HG03139 (cell line): ENCODE results near the gene RELN.
"Not testable (repeated sequence)": the region's sequence is repeated elsewhere in the genome, so short reads cannot be mapped to it uniquely, and the experiment has no call there.

Source experiments
- ATAC-seq: cut with Tn5 transposase; IDR thresholded peaks from one replicate; pipeline ENCODE4 v1.9.1; 2021; ENCODE audit not compliant: unreplicated experiment

Gene RELN

DNA sequence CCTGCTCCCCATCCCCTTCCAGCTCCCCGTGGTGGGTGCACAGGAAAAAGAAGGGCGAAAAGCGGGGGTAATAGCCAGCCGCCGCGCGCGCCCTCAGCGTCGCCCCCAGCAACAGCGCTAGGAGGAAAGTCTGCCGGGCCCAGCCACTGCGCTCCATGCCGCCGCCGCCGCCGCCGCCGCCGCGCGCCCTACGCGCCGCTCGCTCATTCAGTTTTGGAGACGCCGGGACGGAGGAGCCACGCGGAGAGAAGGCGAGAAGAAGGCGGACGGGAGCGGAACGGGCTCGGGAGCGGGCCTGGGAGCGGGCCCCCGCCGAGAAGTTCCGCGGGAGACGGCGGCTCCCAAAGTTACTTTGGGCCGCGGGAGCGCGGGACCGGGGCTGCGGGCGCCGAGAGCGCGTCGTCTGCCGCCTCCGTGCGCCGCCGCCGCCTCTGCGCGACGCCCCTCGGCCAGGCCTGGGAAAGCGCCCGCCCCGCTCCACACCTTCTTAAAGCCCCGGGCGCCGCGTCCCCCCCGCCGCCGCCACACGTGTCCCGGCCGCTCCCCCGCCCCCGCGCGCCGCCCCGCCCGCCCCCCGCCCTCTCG is at the start of gene RELN:
RELN (minus strand) TSS at position 459 of the 585 bp plus-strand sequence; CDS start at position 157, 302 bp downstream.
- ATAC-seq, result no peak

DNA sequence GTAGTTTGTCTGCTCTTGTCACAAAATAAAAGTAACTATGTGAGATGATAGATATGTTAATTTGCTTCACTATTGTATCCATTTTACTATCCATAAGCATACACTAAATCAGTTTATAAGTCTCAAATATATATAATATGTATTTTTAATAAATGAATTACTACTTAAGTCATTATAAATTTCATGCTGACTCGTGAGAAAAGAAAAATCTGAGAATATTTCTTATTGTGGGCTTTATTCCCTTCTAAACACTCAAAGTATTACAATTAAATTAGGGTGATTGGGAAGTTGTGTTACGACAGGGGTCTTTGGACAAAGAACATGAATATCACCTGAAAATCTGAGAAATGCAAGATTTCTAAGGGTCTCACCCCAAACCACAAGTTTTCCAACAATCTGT is 48.7 kb upstream of the RELN start:
- no peak for ATAC-seq

DNA sequence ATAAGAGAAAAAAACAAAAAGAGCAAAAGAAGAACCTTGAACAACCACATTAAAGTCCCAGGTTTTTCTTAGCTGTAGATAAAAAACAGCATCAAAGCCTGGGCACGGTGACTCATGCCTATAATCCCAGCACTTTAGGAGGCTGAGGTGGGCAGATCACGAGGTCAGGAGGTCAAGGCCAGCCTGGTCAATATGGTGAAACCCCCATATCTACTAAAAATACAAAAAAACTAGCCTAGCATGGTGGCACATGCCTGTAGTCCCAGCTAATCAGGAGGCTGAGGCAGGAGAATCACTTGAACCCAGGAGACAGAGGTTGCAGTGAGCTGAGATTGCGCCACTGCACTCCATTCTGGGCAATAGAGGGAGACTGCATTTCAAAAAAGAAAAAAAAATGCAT is 47.4 kb upstream of the RELN start:
- not testable (repeated sequence) for ATAC-seq

DNA sequence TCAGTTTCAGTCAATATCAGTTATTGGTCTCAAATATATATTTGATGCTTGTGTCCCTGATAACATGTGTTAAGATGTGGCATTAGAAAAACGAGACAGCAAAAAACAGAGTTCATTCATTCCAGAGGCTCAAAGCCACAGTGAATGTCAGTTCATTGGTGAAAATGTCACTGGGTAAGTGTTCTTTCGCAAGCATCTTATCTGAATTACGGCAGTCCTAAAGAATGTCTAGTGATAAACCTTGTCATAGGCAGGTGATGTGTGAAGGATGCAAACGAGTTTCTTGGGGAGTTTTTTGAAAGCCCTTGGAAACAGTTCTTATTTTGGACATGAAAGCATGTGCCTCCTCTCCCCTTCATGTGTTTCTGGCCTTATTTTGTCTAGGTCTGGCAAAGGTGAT is 45.9 kb upstream of the RELN start:
- ATAC-seq, result no peak

DNA sequence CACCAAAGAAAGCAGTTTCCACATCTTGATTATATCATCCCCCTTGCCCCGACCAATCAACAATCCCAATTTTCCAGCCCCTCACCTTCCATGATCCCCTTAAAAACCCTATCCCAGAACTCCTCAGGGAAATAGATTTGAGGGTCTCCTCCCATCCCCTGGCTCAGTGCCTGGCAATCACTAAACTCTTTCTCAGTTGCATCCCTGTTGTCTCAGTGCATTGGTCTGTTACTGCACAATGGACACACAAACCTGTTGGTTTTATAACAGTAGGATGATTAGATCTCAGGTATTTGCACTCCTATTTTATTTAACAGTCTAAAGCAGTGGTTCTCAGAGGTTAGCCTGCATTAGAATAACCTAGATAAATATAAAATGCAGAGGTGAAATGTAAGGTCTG is 45.2 kb upstream of the RELN start:
- ATAC-seq, result no peak

DNA sequence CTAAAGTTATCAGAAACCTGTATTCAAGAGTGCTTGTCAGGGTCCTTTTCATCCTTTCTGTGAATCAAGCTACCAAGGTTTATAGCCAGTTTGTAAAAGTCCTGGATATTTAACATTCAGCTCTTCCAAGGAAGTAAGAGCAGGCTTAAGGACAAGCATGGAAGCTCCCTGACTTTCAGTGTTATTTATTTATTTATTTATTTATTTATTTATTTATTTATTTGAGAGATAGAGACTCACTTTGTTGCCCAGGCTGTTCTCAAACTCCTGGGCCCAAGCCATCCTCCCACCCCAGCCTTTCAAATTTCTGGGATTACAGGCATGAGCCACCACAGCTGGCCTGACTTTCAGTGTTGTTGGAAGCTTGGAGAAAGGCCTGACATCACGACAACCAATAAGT is 44.4 kb upstream of the RELN start:
- no peak for ATAC-seq

DNA sequence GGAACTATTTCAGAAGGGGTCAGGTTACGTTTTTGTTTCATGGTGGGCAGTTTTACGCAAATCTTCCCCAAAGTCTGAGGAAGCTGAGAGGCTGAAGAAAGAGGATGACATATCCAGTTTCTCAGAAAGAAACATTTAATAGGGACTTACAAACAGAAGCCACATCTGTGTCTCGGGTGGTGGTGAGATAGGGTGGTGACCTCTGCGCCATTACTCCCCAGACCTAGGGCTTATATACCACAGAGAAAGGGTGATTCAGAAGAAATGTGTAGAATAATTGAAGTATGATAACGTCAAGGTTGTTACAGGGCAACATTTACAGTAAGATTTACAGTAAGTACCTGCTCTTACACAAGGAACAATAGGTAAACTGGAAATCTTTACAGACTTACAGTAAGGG is 43.0 kb upstream of the RELN start:
- ATAC-seq, result no peak

DNA sequence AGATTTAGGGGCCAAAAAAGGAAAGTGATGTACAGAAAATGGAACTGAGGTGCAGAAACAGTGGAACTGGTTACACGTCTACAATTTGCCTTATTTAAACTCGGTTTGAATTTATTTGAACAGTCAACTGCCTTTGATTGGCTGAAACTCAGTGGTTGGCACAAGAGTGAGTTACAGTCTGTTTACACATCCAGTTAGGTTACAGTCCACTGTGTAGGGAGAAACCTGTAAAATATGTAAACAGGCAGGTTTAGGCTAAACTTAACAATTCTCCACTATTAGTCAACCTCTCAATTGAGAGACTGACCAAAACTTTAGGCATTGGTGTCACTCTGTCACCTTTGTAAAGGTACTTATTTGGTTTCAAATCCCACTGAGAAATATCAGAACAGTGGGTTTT is 40.3 kb upstream of the RELN start:
- no peak for ATAC-seq

DNA sequence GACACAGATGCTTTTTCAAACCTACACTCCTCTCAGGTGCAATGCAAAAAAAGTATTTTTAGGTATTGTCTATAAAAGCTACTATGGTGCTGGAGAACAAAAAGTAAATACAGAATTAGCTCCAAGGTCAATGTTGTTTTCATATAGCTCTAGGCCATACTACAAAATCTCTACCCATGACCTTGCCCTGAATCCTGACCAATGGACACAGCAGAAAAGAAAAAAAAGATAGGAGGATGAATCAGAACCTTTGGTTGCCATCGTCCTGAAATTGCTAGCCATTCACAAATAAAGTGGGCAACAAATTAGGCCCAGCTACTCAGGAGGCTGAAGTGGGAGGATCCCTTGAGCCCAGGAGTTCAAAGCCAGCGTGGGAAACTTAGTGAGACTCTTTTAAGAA is 35.2 kb upstream of the RELN start:
- no peak for ATAC-seq

DNA sequence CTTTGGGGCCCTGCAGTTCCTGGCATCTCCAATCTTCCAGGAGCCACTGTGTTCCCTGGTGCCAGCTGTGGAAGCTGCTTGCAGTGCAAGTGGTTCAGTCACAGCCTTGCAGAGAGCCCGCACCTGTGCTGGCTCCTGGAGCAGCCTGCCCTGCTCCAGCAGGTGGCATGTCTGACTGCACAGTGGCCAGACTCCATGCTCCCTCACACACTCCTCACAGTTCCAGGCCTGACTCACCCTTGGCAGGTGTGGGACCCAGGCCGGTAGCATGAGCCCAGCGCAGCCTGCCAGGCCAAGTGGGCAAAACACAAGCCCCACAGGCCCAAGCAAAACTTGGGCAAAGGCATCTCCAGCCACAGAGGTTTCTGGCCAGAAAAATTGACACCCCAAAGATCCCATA is 33.6 kb upstream of the RELN start:
- ATAC-seq, result no peak

DNA sequence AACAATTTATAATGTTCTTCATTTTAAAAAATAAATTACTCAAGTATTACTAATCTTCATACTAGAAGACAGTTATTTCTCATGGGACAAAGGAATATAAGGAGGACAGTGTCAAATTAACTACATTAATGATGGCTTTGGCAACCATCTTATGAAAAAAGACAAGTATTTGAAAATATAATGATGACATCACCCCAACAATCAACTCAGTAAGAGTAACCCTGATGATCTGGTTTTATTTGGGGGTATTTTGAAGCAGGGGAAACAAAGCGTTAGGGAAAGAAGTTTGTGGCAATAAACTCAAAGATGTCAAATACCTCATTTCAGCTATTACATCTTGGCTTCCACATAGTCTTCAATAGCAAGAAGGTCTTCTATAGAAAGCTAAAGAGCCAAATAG is 29.0 kb upstream of the RELN start:
- ATAC-seq, result no peak

DNA sequence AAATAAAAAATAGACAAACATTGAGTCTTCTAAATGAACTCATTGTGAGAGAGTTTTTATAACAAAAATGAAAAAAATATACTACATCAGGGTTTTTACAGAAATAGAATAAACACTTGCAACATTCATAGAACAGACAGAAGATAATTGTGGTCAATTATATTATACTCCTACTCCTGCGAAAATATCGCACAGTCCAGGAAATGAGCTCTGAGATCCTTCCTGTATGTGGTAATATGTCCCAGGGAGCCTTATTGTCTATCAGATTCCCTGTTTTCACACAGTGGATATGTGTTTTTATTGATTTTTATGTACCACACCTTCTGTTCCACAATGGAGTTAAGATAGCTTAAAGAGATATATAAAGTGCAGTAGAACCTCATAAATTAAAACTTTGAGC is 27.5 kb upstream of the RELN start:
- ATAC-seq, result no peak

DNA sequence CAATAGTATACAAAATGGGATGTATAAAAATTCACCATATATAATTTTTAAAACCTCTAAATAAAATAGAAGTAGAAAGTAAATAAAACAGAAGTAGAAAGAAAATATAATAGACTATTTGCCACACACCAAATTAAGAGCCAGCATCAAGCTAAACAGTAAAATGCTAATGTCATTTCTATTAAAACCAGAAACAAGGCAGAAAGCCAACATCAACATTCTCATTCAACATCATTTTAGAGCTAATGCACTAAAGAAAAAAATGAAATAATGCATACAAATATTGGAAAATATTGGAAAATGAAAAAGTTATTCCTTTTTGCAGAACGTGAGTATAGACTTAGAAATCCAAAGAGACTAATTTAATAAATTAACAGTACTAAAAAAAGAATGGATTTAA is 23.4 kb upstream of the RELN start:
- ATAC-seq, result no peak

DNA sequence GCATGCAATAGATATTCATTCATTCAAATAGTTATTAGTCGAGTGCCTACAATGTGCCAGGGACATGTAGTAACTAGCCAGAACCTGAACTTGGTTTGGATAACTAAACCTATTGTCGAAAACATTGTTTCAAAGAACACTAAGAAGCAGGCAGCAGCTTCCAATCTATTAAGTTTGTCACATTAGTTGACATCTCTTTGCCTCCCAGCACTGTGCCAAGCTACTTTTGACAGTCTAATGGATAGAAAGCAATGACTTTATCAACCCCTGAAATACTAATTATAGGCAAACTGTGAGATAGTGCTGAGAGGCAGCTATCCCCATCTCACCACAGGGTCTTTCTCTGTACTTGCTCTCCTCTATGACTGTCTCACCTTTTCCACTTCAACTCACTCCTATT is 22.4 kb upstream of the RELN start:
- no peak for ATAC-seq

DNA sequence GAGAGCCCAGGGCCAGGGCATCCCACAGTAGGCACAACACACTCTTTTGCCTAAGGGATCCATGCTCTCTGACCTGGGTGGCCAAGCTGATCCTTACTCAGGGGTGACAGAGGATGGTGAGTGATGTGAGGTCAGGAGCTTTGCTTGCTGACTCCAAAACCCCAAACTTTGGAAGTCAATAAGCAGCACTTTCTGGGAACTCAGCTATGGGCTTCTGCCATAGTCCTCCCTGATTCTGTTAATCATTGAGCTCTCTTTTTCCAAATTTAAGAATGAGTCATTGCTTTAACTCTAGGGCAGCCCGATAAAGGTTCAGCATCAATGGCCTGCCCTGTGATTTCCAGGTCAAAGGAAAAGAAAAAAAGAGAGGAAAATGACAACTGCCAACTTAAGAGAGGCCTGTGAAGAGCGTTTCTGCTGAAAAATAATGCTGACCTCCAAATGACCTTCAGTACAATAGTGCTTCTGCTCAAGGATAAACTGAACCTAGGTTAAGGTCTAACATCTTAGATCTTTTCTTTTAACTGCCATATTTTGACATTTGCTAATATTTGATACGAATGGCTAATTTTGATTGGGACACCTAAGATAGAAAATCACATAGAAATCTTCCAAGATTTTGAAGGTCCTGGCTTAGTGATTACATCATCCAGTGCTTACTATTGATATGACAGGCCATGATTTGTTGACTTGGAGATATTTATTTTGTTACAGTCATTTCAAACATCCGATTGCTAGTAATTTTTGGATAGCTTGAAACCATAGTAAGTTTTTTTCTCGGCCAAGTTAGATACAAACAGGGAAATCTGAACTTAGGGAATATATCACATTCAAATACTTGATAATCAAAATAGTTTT is 20.8 kb upstream of the RELN start:
- ATAC-seq, result no peak

DNA sequence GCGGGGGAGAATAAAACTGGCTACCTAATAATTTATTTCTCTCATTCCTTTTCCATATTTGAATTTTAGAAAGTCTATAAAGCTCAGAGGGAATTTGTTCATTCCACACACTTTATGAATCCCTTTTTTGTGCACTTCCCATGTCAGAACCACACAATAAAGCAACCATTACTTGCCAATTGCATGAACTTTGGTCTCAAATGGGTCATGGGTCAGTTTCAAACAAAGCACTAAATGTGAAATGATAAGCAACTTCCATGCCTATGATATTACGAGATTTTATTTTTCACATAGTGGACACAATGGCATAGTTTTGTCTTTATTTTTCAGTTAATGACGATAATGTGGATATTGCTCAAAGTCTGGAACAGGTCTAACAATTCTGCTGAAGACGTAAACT is 18.6 kb upstream of the RELN start:
- ATAC-seq, result no peak

DNA sequence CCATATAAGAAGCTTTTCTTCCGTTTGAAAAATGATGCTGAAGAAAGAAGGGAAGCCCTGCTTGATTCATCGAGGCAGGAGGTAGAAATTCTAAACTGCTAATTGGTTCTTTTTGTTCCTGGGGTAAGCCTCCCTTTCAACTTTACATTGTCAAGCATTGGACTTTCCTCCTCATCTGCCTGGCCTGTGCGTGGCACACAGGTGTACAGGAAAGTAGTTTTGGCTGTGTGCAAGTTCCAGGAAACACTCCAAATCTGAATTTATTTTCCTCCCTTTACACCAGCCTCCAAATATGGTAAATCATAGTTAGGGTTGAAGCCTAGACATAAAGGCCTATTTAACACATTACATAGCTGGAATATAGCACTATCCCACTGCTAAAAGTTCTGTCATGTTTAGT is 18.2 kb upstream of the RELN start:
- no peak for ATAC-seq

DNA sequence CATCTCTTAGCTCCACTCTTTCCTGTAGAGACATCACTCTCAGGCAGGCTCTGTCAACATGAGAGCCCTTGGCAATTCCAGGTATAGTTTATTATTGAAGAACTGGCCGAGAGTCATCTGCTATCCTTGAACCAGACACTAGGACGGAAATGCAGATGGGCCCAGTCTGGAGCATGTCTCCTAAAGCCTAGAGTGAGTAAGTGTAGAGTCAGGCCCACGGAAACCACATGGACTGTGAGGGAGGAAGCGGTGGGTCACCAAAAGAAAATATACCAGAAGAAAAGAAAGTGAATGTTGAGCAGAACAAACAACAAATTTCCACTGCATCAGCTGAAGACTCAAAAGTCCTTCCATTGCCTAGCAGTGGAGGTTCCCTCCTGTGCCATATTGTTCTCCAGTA is 15.7 kb upstream of the RELN start:
- ATAC-seq, result no peak

DNA sequence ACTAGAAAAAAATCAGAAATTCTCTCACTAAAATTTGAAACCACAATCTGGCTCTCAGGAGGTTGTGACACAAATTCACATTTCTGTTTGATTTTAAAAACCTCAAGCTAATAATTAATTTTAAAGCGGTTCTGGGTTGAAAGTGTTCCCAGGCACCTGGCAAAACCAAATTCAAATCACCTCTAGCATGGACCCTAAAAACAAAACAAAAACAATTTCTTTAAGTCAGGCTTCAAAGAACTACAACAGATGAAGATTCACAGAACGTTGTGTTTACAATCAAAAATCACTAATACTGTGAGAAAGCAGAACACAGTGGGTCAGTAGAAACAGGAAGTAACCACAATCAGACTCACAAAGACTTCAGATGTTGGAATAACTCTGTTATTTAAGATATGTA is 7.2 kb upstream of the RELN start:
- ATAC-seq, result peak; percentile 80

DNA sequence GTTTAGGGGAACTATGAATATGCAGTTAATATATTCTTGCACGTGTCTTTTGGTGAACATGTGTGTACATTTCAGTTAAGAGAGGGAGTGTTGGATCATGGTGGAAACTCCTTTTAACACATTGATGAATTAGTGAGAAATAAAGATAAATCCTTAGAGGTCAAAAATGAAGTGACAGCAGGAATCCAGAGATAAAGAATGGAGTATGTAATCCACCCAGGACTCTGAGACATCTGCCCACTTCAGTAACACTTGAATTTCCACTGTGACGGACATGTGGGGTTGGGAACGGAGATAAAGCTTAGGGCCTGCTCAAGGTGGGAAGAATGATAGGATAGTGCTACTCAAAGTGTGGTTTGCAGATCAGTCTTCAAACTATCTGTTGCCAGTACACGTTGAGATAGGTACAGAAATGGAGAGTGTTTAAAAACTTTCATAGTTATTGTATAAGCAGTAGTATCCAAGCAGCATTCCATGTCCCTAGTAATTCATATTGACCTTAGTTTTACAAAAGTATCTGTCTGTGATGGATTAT is 6.6 kb upstream of the RELN start:
- no peak for ATAC-seq

DNA sequence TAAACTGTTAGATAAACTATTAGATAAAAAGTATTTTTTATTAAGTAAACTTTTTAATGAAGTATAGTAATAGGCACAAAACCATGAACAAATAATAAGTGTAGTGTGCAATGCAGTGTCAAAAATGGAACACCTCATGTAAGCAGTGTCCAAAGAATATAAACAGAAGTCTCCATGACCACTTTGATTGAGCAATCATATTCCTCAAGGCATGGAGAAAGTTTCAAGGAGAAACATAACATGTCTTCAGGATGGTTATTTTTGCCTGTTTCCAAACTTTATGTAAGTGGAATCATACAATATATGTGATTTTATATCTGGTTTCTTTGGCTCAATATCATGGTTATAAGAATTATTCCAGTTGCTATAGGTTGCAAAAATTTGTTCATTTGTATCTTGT is 6.1 kb upstream of the RELN start:
- no peak for ATAC-seq

DNA sequence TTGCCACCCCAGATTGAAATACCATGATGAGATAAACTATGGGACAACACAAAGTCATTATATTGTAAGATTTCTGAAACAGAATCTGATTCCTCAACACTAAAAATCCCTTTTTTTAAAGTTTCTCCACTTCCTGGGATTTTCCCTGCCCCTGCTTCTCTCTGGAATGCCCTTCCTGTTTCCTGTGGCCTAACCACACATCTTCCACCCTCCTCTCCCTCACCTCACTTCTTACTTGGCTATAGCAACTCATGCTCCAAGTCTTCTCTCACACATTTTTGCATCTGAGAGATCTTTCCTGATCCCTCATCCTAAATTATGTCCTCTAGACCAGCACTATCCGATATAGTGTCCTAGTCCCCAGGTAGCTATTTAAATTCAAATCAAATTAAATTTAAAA is 4.1 kb upstream of the RELN start:
- ATAC-seq, result no peak

DNA sequence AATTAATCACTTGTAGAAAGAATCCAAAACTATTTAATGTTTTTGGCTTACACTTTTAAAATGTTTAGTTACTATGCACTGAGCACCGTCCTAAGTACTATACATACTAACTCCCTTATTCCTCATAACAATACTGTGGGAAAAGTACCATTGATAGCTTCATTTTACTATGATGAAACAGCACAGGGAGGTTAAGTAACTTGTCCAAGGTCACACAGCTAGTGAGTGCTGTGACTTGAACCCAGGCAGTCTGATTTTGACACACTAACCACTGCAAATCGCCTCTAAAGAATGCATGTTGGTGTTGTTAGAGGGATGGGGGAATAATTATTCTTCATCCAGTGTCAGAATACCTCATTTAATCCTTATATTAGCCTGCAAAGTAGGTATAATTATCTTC is 1.9 kb upstream of the RELN start:
- ATAC-seq, result no peak
